UCSD-AML1 (cell line): ENCODE results near the gene MBD3L4.
"Not testable (repeated sequence)": the region's sequence is repeated elsewhere in the genome, so short reads cannot be mapped to it uniquely, and the experiment has no call there.

Experiments used
- DNase-seq: peaks from one replicate; lab custom pipeline; 2025; ENCODE audit not compliant: unreplicated experiment; lab: John Stamatoyannopoulos, UW

MBD3L4 gene

GRCh38 chr19:7051421-7051820 is 11.4 kb upstream of the MBD3L4 start:
- DNase-seq = not testable (repeated sequence)

- not testable (repeated sequence) for DNase-seq
Measured at GRCh38 chr19:7049021-7049420, 9.0 kb upstream of the MBD3L4 start, which contains the start of gene MBD3L2. Gene MBD3L2, plus strand, starts transcription at chr19:7049321. Its CDS starts 53 bp downstream, at chr19:7049374.

- not testable (repeated sequence) for DNase-seq
Measured at GRCh38 chr19:7041563-7041962, 1.6 kb upstream of the MBD3L4 start.

- DNase-seq = not testable (repeated sequence)
Measured at GRCh38 chr19:7030278-7030677, 9.7 kb downstream of the MBD3L4 start, which contains the start of gene MBD3L5. Gene MBD3L5, plus strand, starts transcription at chr19:7030578. Its CDS starts 34 bp downstream, at chr19:7030612.

GRCh38 chr19:7028790-7029189 is 11.2 kb downstream of the MBD3L4 start:
- not testable (repeated sequence) for DNase-seq

GRCh38 chr19:7021331-7021730 is 18.6 kb downstream of the MBD3L4 start, which contains the start of gene MBD3L2B:
Gene MBD3L2B, minus strand, starts transcription at chr19:7021431. Its CDS starts 34 bp downstream, at chr19:7021397.
- not testable (repeated sequence) for DNase-seq

- no peak for DNase-seq
Measured at GRCh38 chr19:7018828-7019227, 21.2 kb downstream of the MBD3L4 start.

- no peak for DNase-seq
Measured at GRCh38 chr19:7013678-7014077, 26.3 kb downstream of the MBD3L4 start.

- DNase-seq = no peak
Measured at GRCh38 chr19:7010722-7011593, 29.0 kb downstream of the MBD3L4 start.

GRCh38 chr19:7007859-7008258 is 32.1 kb downstream of the MBD3L4 start:
- DNase-seq = no peak

- DNase-seq = no peak
Measured at GRCh38 chr19:7006135-7006704, 33.8 kb downstream of the MBD3L4 start.

GRCh38 chr19:7004313-7004931 is 35.6 kb downstream of the MBD3L4 start:
- DNase-seq = no peak

GRCh38 chr19:7000816-7001215 is 39.2 kb downstream of the MBD3L4 start:
- no peak for DNase-seq

- DNase-seq = no peak
Measured at GRCh38 chr19:7000333-7000732, 39.6 kb downstream of the MBD3L4 start.

GRCh38 chr19:6999933-7000332 is 40.0 kb downstream of the MBD3L4 start:
- DNase-seq = no peak

- peak; percentile 27 for DNase-seq
Measured at GRCh38 chr19:6997679-6998445, 42.1 kb downstream of the MBD3L4 start.

- DNase-seq = no peak
Measured at GRCh38 chr19:6996810-6997209, 43.2 kb downstream of the MBD3L4 start.

GRCh38 chr19:6995054-6995453 is 44.9 kb downstream of the MBD3L4 start:
- DNase-seq = no peak

GRCh38 chr19:6988257-6988656 is 51.7 kb downstream of the MBD3L4 start:
- no peak for DNase-seq

- DNase-seq = no peak
Measured at GRCh38 chr19:6987850-6988249, 52.1 kb downstream of the MBD3L4 start.
